Upper lobe of right lung (tissue), 1 donor: ENCODE measurements around the gene TNFRSF13B. TPM values are rescaled to one million over a fixed set of nuclear protein-coding genes. Genes with fewer than 3 reads are reported as not detected.

Experiments
- ATAC-seq: fragments of 200-7000 bp; cut with Tn5 transposase; one replicate; pipeline ENCODE4 v1.9.1; 2020; ENCODE audit warnings: mild to moderate bottlenecking, moderate library complexity
- DNase-seq: peaks from one replicate; pipeline ENCODE4 v3.0.0-alpha.2; 2020
- H3K27ac ChIP-seq: fragments of 200-600 bp; one replicate; pipeline ENCODE4 v1.8.0; 2022
- H3K27me3 ChIP-seq: fragments of 200-600 bp; one replicate; pipeline ENCODE4 v1.8.0; 2022; ENCODE audit warnings: mild to moderate bottlenecking
- H3K36me3 ChIP-seq: fragments of 200-600 bp; one replicate; pipeline ENCODE4 v1.8.0; 2022
- H3K4me1 ChIP-seq: fragments of 200-600 bp; one replicate; pipeline ENCODE4 v1.8.0; 2022
- H3K4me3 ChIP-seq: fragments of 200-600 bp; one replicate; pipeline ENCODE4 v1.8.0; 2022; ENCODE audit warnings: mild to moderate bottlenecking
- H3K9me3 ChIP-seq: fragments of 200-600 bp; one replicate; pipeline ENCODE4 v1.8.0; 2022
- CTCF ChIP-seq: fragments of 200-600 bp; IDR thresholded peaks from one replicate; pipeline ENCODE4 v1.8.0; 2022; ENCODE audit warnings: antibody characterized with exemption
- intact Hi-C: fragments of 100-400 bp; cut with DNase I; formaldehyde crosslinking; loops from one replicate; pipeline ENCODE4 v1.11.0; 2022
- total RNA-seq: library from RNA; stranded (reverse); fragmentation: NEBNext Ultra II Directional; extraction: Animal tissue kit (Norgen Biotek cat#: 25700); gene quantifications from one replicate; pipeline ENCODE4 v1.2.1, GENCODE V29; 2021
- donor health status: DM: no; HTN: yes; CAD: no; lungs with severe emphysema.

TNFRSF13B gene
- total RNA-seq, 1 donor from 2014 or later = not detected

GRCh38 chr17:16988749-16989229 lies 16.9 kb upstream of the TNFRSF13B start:
- intact Hi-C loops = no loop called here
- ATAC-seq (no peak), DNase-seq (no peak)
- Histone ChIP-seq H3K36me3 (no peaks in the 10 kb centered on the region), H3K27me3 (no peaks in the 10 kb centered on the region), H3K4me1 (peaks cover 7% of the 10 kb centered on the region), H3K9me3 (no peaks in the 10 kb centered on the region), H3K4me3 (no peak overlapping the region), H3K27ac (peak overlapping the region; percentile 47)
- no peak for TF ChIP-seq CTCF

GRCh38 chr17:16987830-16988601 lies 16.1 kb upstream of the TNFRSF13B start:
- intact Hi-C loops = no loop called here
- Histone ChIP-seq H3K36me3 (no peaks in the 10 kb centered on the region), H3K27ac (peak overlapping the region; percentile 47), H3K4me3 (no peak overlapping the region), H3K27me3 (no peaks in the 10 kb centered on the region), H3K4me1 (peaks cover 7% of the 10 kb centered on the region), H3K9me3 (no peaks in the 10 kb centered on the region)
- peak; percentile 81 for DNase-seq
- ATAC-seq = peak; percentile 82
- no peak for TF ChIP-seq CTCF

GRCh38 chr17:16987066-16987829 lies 15.3 kb upstream of the TNFRSF13B start:
- ATAC-seq (no peak), DNase-seq (no peak)
- no peak overlapping the region for H3K4me3 ChIP-seq
- H3K27me3 ChIP-seq = no peaks in the 10 kb centered on the region
- H3K27ac ChIP-seq = peak overlapping the region; percentile 47
- H3K36me3 ChIP-seq = no peaks in the 10 kb centered on the region
- TF ChIP-seq CTCF = no peak
- peaks cover 7% of the 10 kb centered on the region for H3K4me1 ChIP-seq
- no peaks in the 10 kb centered on the region for H3K9me3 ChIP-seq
- intact Hi-C loops = no loop called here

- Histone ChIP-seq H3K4me3 (no peak overlapping the region), H3K9me3 (no peaks in the 10 kb centered on the region), H3K4me1 (peaks cover 7% of the 10 kb centered on the region), H3K27me3 (no peaks in the 10 kb centered on the region), H3K36me3 (no peaks in the 10 kb centered on the region), H3K27ac (no peak overlapping the region)
- no peak for TF ChIP-seq CTCF
- intact Hi-C loops = no loop called here
- DNase-seq = no peak
- no peak for ATAC-seq
Observed at GRCh38 chr17:16986391-16986790, 14.5 kb upstream of the TNFRSF13B start.

GRCh38 chr17:16981928-16982327 lies 10.0 kb upstream of the TNFRSF13B start:
- Histone ChIP-seq H3K4me3 (no peak overlapping the region), H3K27me3 (no peaks in the 10 kb centered on the region), H3K27ac (no peak overlapping the region), H3K9me3 (no peaks in the 10 kb centered on the region), H3K4me1 (no peaks in the 10 kb centered on the region), H3K36me3 (no peaks in the 10 kb centered on the region)
- intact Hi-C loops = no loop called here
- no peak for DNase-seq
- no peak for TF ChIP-seq CTCF
- no peak for ATAC-seq
